GM21737 (cell line): Measurements from ENCODE around the gene UNC93B1.
"Not testable (repeated sequence)": the region's sequence is repeated elsewhere in the genome, so short reads cannot be mapped to it uniquely, and the experiment has no call there.

Experiments
- ATAC-seq: cut with Tn5 transposase; IDR thresholded peaks from one replicate; pipeline ENCODE4 v1.9.1; 2021; ENCODE audit warnings: mild to moderate bottlenecking, moderate library complexity; ENCODE audit not compliant: unreplicated experiment

UNC93B1 gene

GRCh38 chr11:68010090-68011041 lies 6.5 kb upstream of the UNC93B1 start, which contains the start of gene ALDH3B1:
Gene ALDH3B1 (plus strand): TSS chr11:68010327. CDS start chr11:68015298, 4,971 bp downstream.
- ATAC-seq = no peak

- no peak for ATAC-seq
These were observed 5.6 kb upstream of the UNC93B1 start for GRCh38 chr11:68009391-68010089.

GRCh38 chr11:68008381-68009337 lies 4.8 kb upstream of the UNC93B1 start:
- no peak for ATAC-seq

- no peak for ATAC-seq
These were observed 3.8 kb upstream of the UNC93B1 start for GRCh38 chr11:68007498-68008380.

- no peak for ATAC-seq
These were observed 2.8 kb upstream of the UNC93B1 start for GRCh38 chr11:68006606-68007166.

GRCh38 chr11:68004551-68005335 lies 846 bp upstream of the UNC93B1 start:
- no peak for ATAC-seq

GRCh38 chr11:68002938-68003845 lies 705 bp downstream of the UNC93B1 start:
- peak; percentile 34 for ATAC-seq

- ATAC-seq = peak; percentile 16
These were observed 1.3 kb downstream of the UNC93B1 start for GRCh38 chr11:68002575-68002937.

GRCh38 chr11:67999704-68000103 lies 4.2 kb downstream of the UNC93B1 start:
- ATAC-seq = no peak

GRCh38 chr11:67999201-67999629 lies 4.7 kb downstream of the UNC93B1 start:
- ATAC-seq = no peak

GRCh38 chr11:67998150-67999045 lies 5.5 kb downstream of the UNC93B1 start:
- no peak for ATAC-seq

- ATAC-seq = no peak
These were observed 6.4 kb downstream of the UNC93B1 start for GRCh38 chr11:67997475-67997921.

- ATAC-seq = no peak
These were observed 7.0 kb downstream of the UNC93B1 start for GRCh38 chr11:67996622-67997474.

GRCh38 chr11:67996051-67996450 lies 7.8 kb downstream of the UNC93B1 start:
- no peak for ATAC-seq

- not testable (repeated sequence) for ATAC-seq
These were observed 8.3 kb downstream of the UNC93B1 start for GRCh38 chr11:67995579-67995978.

- not testable (repeated sequence) for ATAC-seq
These were observed 8.8 kb downstream of the UNC93B1 start for GRCh38 chr11:67995129-67995528.
